ENCODE data around the gene ZBTB5. TPM values are rescaled to one million over a fixed set of nuclear protein-coding genes. Genes with fewer than 3 reads are reported as not detected.

ZBTB5 gene
- total RNA-seq, 1 experiment from 2014 or later = 9.1 TPM

- Histone ChIP-seq H4K5ac (ENCODE audit: insufficient read length, low read depth, low read length) (no peak overlapping the region), H2BK20ac (ENCODE audit: low read depth, low read length, poor library complexity, severe bottlenecking) (no peak overlapping the region)
Observed at GRCh38 chr9:37501957-37502596, 36.8 kb upstream of the ZBTB5 start.

More at GRCh38 chr9:37501957-37502596, 36.8 kb upstream of the ZBTB5 start:
- Histone ChIP-seq H2BK15ac (ENCODE audit: low read depth, low read length) (no peak overlapping the region), H3K9ac (ENCODE audit: extremely low read depth, insufficient read length, low read length) (no peak overlapping the region), H2BK12ac (ENCODE audit: insufficient read length, low read depth, low read length) (no peak overlapping the region), H3T11ph (ENCODE audit: low read length) (no peak overlapping the region), H2AK5ac (ENCODE audit: insufficient read length, low read length) (no peak overlapping the region), H3K4me2 (ENCODE audit: insufficient read depth, insufficient read length, low read length) (no peak overlapping the region), H3K56ac (ENCODE audit: insufficient read length, low read depth, low read length) (no peak overlapping the region), H4K20me1 (ENCODE audit: control insufficient read depth, insufficient read depth, insufficient read length) (no peaks in the 10 kb centered on the region), H3K27ac (ENCODE audit: insufficient read length, low read depth, low read length) (no peak overlapping the region), H3K4me1 (ENCODE audit: insufficient read depth, low read length) (no peaks in the 10 kb centered on the region), H3K4ac (ENCODE audit: low read depth, low read length) (no peak overlapping the region), H3K23me2 (ENCODE audit: insufficient read length, low read depth, low read length, poor library complexity, severe bottlenecking) (no peaks in the 10 kb centered on the region), H3K14ac (ENCODE audit: insufficient read depth, low read length) (no peak overlapping the region), H3K23ac (ENCODE audit: insufficient read length, low read depth, low read length) (no peak overlapping the region), H3K18ac (ENCODE audit: insufficient read length, low read depth, low read length) (no peak overlapping the region), H2BK120ac (ENCODE audit: low read depth, low read length, poor library complexity, severe bottlenecking) (no peak overlapping the region), H3K79me2 (ENCODE audit: insufficient read depth, low read length) (no peaks in the 10 kb centered on the region), H4K8ac (replicated peaks; ENCODE audit: insufficient read length, low read depth, low read length) (no peak overlapping the region), H3K79me1 (ENCODE audit: insufficient read depth, low read depth, low read length, poor library complexity, severe bottlenecking) (no peaks in the 10 kb centered on the region), H2BK5ac (ENCODE audit: insufficient read length, low read length) (no peak overlapping the region), H3K9me3 (ENCODE audit: control insufficient read depth, low read depth, low read length) (no peaks in the 10 kb centered on the region), H3K27me3 (ENCODE audit: insufficient read depth, low read length) (no peaks in the 10 kb centered on the region), H2AFZ (ENCODE audit: low read length) (no peak overlapping the region), H4K91ac (ENCODE audit: insufficient read length, low read depth, low read length) (no peak overlapping the region)
- no peak for TF ChIP-seq CTCF (conservative IDR thresholded peaks at IDR 0.05)
- H3K9me3 Mint-ChIP-seq = no peaks in the 10 kb centered on the region
- H3K27me3 Mint-ChIP-seq (ENCODE audit: low read depth) = no peaks in the 10 kb centered on the region
- no peak overlapping the region for H3K27ac Mint-ChIP-seq
- no peak overlapping the region for H3K4me3 Mint-ChIP-seq
- no peak for DNase-seq
- H3K36me3 Mint-ChIP-seq (ENCODE audit: insufficient read depth in 1 of 3, low read depth in 3 of 3) = peaks cover 45 to 80% (median 58%) of the 10 kb centered on the region in 3 experiments; a peak in 6 of 7 replicates
- no peaks in the 10 kb centered on the region for H3K4me1 Mint-ChIP-seq
- WGBS (ENCODE audit: extremely low coverage, insufficient read length, low lambda C conversion rate) = no CpG with 5 or more reads among the region's 2 CpGs

All from H9 (cell line).